PC-3 (cell line): ENCODE results near the gene NPIPB12. TPM values are rescaled to one million over a fixed set of nuclear protein-coding genes. Genes with fewer than 3 reads are reported as not detected.
A peak's percentile ranks its signal among the peaks of the same experiment; 100 is the strongest.
"Not testable (repeated sequence)": the region's sequence is repeated elsewhere in the genome, so short reads cannot be mapped to it uniquely, and the experiment has no call there.

ENCODE experiments used
- ATAC-seq: fragments of 200-7000 bp; cut with Tn5 transposase; 2 replicates; pipeline ENCODE4 v1.9.1; 2020; ENCODE audit warnings: mild to moderate bottlenecking, moderate library complexity
- BruUV-seq: library from RNA; stranded (reverse); fragments of 400-500 nt; replicated peaks from 2 replicates; lab custom pipeline; 2021; lab: Mats Ljungman, UMichigan
- CTCF ChIA-PET: fragments of 300-600 bp; sonication (Branson Sonifier 250); formaldehyde crosslinking; loops from one replicate; lab custom pipeline; 2022; ENCODE audit warnings: antibody characterized with exemption; lab: Charles Lee
- POLR2A ChIA-PET: fragments of 300-600 bp; sonication (Branson Sonifier 250); formaldehyde crosslinking; loops from one replicate; lab custom pipeline; 2022; ENCODE audit warnings: antibody characterized with exemption; ENCODE audit not compliant: unreplicated experiment; lab: Charles Lee
- DNase-seq: peaks from one replicate; pipeline ENCODE4 v3.0.0-alpha.2; 2015
- H2AFZ ChIP-seq: fragments of 300-600 bp; sonication (generic); 2 replicates; pipeline ENCODE4 v1.6.0; 2016; ENCODE audit warnings: antibody characterized with exemption, low read length
- H3F3A ChIP-seq: fragments of 300-600 bp; sonication (generic); one replicate; pipeline ENCODE4 v1.6.0; 2017; ENCODE audit warnings: antibody characterized with exemption, low read length, control low read depth, mild to moderate bottlenecking; ENCODE audit not compliant: unreplicated experiment
- H3K27ac ChIP-seq: fragments of 300-600 bp; sonication (generic); 2 replicates; pipeline ENCODE4 v1.5.1; 2016; ENCODE audit warnings: mild to moderate bottlenecking, low read length
- H3K27me3 ChIP-seq: fragments of 300-600 bp; sonication (generic); 2 replicates; pipeline ENCODE4 v1.6.1; 2016; ENCODE audit warnings: low read length, mixed read lengths
- H3K36me3 ChIP-seq: fragments of 300-600 bp; sonication (generic); 2 replicates; pipeline ENCODE4 v1.6.1; 2016; ENCODE audit warnings: low read depth, mixed run types, low read length, mixed read lengths
- H3K4me1 ChIP-seq: fragments of 300-600 bp; sonication (generic); 2 replicates; pipeline ENCODE4 v1.5.1; 2016; ENCODE audit warnings: low read length; ENCODE audit not compliant: insufficient read depth
- H3K4me2 ChIP-seq: fragments of 300-600 bp; sonication (generic); 2 replicates; pipeline ENCODE4 v1.6.0; 2016; ENCODE audit warnings: low read length
- H3K4me3 ChIP-seq: fragments of 300-600 bp; sonication (generic); 2 replicates; pipeline ENCODE4 v1.5.1; 2016; ENCODE audit warnings: mild to moderate bottlenecking, low read length, mixed read lengths
- H3K79me2 ChIP-seq: fragments of 300-600 bp; sonication (generic); 2 replicates; pipeline ENCODE4 v1.6.1; 2017; ENCODE audit warnings: low read length, mixed read lengths
- H3K9ac ChIP-seq: fragments of 300-600 bp; sonication (generic); 2 replicates; pipeline ENCODE4 v1.6.0; 2016; ENCODE audit warnings: mild to moderate bottlenecking, low read length
- H3K9me2 ChIP-seq: fragments of 300-600 bp; sonication (generic); replicated peaks from 2 replicates; pipeline ENCODE4 v1.6.1; 2016; ENCODE audit warnings: mixed run types, low read length, mixed read lengths
- H3K9me3 ChIP-seq: fragments of 300-600 bp; sonication (generic); 2 replicates; pipeline ENCODE4 v1.6.1; 2016; ENCODE audit warnings: low read length, mixed read lengths
- H4K20me1 ChIP-seq: fragments of 300-600 bp; sonication (generic); 2 replicates; pipeline ENCODE4 v1.6.1; 2016; ENCODE audit warnings: low read length, mixed read lengths
- intact Hi-C: fragments of 100-400 bp; cut with micrococcal nuclease; formaldehyde crosslinking; loops from 2 replicates; pipeline ENCODE4 v1.9.0; 2023
- total RNA-seq: library from RNA; depleted of rRNA; stranded (reverse); fragments of >200 nt; gene quantifications from 2 replicates; pipeline ENCODE4 v1.2.3, GENCODE V29; 2014; rRNA removed

NPIPB12 gene
- total RNA-seq, 1 experiment from 2014 or later, result 17.3 TPM

- ATAC-seq, result peak; percentile 93
- not testable (repeated sequence) for BruUV-seq
Observed at GRCh38 chr16:29454269-29454668, 51.9 kb downstream of the NPIPB12 start, which contains the start of the genes BOLA2 and SLX1B. BOLA2 (minus strand) TSS chr16:29454351; CDS start chr16:29454253, 98 bp downstream. SLX1B (plus strand) TSS chr16:29454533.

GRCh38 chr16:29453754-29454153 is 52.5 kb downstream of the NPIPB12 start:
- H3K4me2 ChIP-seq, H3K27ac ChIP-seq, H3K4me1 ChIP-seq, H3K9me2 ChIP-seq, intact Hi-C loops, H3K79me2 ChIP-seq, H3K4me3 ChIP-seq, H3K27me3 ChIP-seq, H3K9ac ChIP-seq, H2AFZ ChIP-seq, BruUV-seq, H3K9me3 ChIP-seq, H4K20me1 ChIP-seq, H3K36me3 ChIP-seq, DNase-seq, POLR2A ChIA-PET, H3F3A ChIP-seq, CTCF ChIA-PET: not testable (repeated sequence)
- ATAC-seq, result peak; percentile 35

More at GRCh38 chr16:29454269-29454668, 51.9 kb downstream of the NPIPB12 start, which contains the start of the genes BOLA2 and SLX1B:
- H4K20me1 ChIP-seq, H3K4me3 ChIP-seq, H3K27ac ChIP-seq, DNase-seq, H3K9ac ChIP-seq, CTCF ChIA-PET, H3F3A ChIP-seq, H3K4me2 ChIP-seq, H3K9me3 ChIP-seq, POLR2A ChIA-PET, intact Hi-C loops, H3K79me2 ChIP-seq, H3K9me2 ChIP-seq, H3K36me3 ChIP-seq, H3K27me3 ChIP-seq, H2AFZ ChIP-seq, H3K4me1 ChIP-seq: not testable (repeated sequence)

Other genes with a start within 250 kb of the NPIPB12 start
- 0.29 and 0.52 TPM in 2 replicates for gene NPIPB11, start 99.7 kb downstream of the NPIPB12 start, total RNA-seq
- 93.1 and 150 TPM in 2 replicates for gene BOLA2, start 52.1 kb downstream of the NPIPB12 start, total RNA-seq
- gene SLX1B, start 51.9 kb downstream of the NPIPB12 start, total RNA-seq, result 11.2 and 23.0 TPM in 2 replicates
- 0.40 and 8.3 TPM in 2 replicates for gene SULT1A4, start 46.5 kb downstream of the NPIPB12 start, total RNA-seq
- not detected in 2 replicates for gene SPN, start 156.8 kb upstream of the NPIPB12 start, total RNA-seq
- gene QPRT, start 172.8 kb upstream of the NPIPB12 start, total RNA-seq, result 0.22 and 1.3 TPM in 2 replicates
- gene C16orf54, start 239.6 kb upstream of the NPIPB12 start, total RNA-seq, result not detected in 2 replicates